Activated CD4-positive, alpha-beta T cell treated with anti-CD3 and anti-CD28 coated beads for 1 hour (primary cell): ENCODE measurements around the gene STMN3.
A peak's percentile ranks its signal among the peaks of the same experiment; 100 is the strongest.
"Not testable (repeated sequence)": the region's sequence is repeated elsewhere in the genome, so short reads cannot be mapped to it uniquely, and the experiment has no call there.

Experiments
- DNase-seq: peaks from one replicate; pipeline ENCODE4 v3.0.0-alpha.2; 2020

Gene STMN3

GRCh38 chr20:63675681-63676368, 22.6 kb upstream of the STMN3 start:
- no peak for DNase-seq

DNA sequence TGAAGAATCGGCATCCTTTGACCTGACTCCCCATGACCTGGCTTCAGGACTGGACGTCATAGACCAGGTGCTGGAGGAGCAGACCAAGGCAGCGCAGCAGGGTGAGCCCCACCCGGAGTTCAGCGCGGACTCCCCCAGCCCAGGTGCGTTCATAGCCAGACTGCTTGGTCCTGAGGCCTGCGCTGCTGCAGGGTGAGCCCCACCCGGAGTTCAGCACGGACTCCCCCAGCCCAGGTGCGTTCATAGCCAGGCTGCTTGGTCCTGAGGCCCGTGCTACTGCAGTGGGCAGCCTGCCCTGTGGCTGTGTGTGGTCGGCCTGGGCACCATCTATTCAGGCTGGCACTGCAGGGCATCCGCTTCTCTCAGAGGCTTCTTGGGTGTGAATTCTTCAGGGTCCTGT, 20.7 kb upstream of the STMN3 start:
- DNase-seq = no peak

- DNase-seq = no peak
Observed at GRCh38 chr20:63672666-63673065, 19.4 kb upstream of the STMN3 start.

DNA sequence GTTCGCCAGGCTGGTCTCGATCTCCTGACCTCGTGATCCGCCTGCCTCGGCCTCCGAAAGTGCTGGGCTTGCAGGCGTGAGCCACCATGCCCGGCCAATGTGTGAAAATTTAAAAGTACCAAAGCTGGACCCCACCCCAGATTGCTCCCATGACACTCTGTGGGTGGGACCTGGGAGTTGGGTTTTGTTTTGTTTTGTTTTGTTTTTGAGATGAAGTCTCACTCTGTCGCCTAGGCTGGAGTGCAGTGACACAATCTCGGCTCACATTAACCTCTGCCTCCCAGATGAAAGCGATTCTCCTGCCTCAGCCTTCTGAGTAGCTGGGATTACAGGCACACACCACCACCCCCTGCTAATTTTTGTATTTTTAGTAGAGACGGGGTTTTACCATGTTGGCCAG, 18.5 kb upstream of the STMN3 start:
- DNase-seq = not testable (repeated sequence)

DNA sequence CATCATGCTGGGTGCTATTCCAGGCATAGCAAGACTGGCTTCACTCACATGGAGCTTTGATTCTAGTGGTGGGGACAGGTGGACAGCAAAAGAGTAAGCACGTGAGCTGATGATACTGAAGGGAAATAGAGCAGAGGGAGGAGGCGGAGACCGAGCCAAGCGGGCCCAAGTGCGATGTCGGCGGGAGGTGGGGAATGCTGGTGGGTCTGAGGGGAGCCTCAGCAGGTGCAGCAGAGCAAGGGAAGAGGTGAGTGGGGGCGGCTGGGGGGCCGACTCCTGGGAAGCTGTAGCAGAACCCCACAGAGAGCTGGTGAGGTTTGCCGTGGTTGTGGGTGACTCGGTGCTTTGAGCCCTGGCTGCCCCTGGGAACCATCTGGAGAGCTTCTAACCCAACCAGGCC, 15.1 kb upstream of the STMN3 start:
- DNase-seq = no peak

GRCh38 chr20:63667858-63668257, 14.6 kb upstream of the STMN3 start:
- no peak for DNase-seq

DNA sequence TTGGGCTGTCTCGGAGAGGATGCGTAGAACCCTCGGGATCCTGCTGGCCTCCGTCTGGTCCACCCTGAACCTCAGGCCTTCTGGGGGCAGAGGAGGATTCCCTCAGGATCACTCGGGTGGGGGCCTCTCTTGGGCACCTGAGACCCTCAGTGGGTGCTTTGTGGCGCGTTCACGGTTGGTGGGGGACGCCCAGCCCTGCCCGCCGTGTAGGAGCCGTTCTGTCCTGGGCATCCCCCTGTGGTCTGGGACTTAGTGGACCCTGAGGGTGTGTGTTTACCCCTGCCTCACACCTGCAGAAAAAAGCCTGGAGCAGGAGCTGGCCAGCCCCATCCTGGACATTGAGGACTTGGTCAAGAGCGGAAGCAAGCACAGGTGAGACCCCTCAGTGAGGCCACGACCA, 12.5 kb upstream of the STMN3 start:
- no peak for DNase-seq

- no peak for DNase-seq
Observed at GRCh38 chr20:63664861-63665594, 11.8 kb upstream of the STMN3 start.

- no peak for DNase-seq
Observed at GRCh38 chr20:63664143-63664851, 11.1 kb upstream of the STMN3 start.

DNA sequence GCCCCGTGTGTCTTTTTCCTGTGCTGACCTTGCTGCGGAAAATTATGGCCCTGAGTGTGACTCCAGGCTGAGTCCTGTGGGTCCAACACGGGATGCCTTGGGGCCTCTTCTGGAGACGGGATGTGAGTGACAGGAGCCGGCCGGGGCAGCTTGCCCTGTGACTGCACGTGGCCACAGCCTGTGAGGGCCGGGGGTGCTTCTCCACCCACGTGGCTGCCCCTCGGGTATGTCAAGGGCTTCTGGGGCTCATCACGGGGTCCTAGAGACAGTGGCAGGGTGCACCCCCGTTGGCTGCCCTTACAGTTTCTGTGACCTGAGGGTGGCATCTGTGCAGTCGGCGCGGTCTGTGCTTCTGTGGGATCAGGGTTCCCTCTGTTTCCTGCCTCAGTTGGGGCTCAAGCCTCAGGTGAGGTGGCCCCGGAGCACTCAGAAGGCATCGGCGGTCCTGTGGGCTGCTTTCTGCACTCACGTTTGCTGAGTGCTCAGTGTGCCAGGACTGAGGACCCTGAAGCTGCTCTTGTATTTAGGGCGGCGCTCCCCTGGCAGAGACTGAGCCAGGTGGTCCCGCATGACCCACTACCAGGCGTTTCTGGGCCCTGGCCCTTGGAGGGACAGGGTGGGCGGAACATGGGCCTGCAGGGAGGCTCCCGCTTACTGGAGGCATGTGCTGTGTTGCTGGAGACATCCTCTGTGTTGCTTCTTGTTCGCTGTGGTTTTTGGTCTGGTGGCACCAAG, 10.3 kb upstream of the STMN3 start:
- no peak for DNase-seq

DNA sequence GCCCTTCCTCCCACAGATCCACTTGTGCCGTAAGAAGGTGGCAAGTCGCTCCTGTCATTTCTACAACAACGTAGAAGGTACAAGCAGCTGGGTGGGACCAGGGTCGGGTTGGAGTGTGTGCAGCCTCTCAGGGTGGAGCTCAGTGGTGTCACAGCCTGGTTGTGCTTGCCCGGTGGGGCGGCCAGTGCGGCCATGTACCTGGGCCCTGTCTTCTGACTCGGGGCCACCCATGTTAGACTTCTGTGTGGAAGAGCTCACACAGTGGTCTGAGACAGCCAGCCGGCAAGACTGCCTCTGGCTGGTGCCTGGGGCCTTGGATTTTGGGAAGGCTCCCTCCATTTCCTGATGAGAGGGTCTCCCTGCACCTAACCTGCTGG, 9.6 kb upstream of the STMN3 start:
- DNase-seq = no peak

- DNase-seq = no peak
Observed at GRCh38 chr20:63661959-63662812, 9.0 kb upstream of the STMN3 start.

- no peak for DNase-seq
Observed at GRCh38 chr20:63661108-63661507, 7.9 kb upstream of the STMN3 start.

GRCh38 chr20:63660622-63661021, 7.4 kb upstream of the STMN3 start:
- no peak for DNase-seq

DNA sequence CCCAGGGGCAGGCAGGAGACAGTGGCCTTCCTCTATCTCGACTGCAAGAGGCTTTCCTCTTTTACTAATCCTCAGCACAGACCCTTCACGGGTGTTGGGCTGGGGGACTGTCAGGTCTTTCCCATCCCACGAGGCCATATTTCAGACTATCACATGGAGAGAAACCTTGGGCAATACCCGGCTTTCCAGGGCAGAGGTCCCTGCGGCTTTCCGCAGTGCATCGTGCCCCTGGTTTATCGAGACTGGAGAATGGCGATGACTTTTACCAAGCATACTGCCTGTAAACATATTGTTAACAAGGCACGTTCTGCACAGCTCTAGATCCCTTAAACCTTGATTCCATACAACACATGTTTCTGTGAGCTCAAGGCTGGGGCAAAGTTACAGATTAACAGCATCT, 7.0 kb upstream of the STMN3 start:
- DNase-seq = not testable (repeated sequence)

GRCh38 chr20:63659370-63659769, 6.1 kb upstream of the STMN3 start:
- no peak for DNase-seq

DNA sequence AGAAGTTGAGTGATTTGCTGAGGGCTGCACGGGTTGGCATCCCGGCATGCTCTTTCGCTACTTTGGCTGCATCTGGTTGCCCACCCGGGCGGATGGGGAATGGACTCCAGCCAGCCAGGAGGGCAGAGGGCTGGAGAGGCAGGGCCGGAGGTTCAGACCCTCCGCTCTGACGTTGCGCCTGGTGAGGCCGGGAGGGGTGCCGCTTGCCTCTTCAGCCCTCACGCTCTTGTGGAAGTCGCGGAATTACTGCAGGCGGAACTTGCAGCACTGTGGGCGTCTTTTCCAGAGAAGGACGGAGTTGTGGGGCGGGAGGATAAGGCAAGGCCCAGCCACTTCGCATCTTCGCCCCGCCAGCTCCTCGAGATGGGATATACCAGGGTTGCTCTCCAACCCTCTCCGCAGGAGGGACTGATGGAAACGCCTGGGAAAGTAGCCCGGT, 5.5 kb upstream of the STMN3 start:
- no peak for DNase-seq

DNA sequence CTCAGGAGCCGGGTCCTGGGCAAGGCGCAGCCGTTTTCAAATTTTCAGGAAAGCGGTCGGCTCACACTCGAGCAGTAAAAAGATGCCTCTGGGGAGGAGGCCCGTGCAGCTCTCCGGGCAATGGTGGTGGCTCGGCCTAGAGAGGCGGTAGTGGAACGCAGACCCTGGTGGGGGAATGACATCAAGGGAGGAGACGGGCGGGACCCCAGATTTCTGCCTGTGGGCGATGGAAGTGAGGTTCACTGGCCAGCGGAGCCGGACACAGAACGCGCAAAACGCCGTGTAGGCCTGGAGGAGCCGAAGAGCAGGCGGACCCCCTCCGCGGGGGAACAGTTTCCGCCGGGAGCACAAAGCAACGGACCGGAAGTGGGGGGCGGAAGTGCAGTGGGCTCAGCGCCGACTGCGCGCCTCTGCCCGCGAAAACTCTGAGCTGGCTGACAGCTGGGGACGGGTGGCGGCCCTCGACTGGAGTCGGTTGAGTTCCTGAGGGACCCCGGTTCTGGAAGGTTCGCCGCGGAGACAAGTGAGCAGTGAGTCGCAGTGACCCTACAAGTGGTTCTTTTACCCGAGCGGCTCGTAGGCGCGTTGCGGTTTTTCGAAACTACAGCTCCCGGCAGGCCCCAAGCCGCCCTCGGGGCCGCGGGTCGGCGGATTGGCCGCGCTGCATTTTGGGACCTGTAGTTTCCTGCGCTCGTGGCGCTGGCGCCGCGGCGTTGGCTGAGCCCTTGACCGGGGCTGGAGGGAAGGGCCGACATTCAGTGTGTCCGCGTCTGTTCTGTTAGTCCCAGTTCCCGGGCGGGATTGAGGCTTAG, 4.9 kb upstream of the STMN3 start, which contains the start of gene RTEL1:
Gene RTEL1 (plus strand): TSS at position 376 of the 812 bp plus-strand sequence. CDS start 1,091 bp downstream, outside the sequence.
- DNase-seq = peak; percentile 83

DNA sequence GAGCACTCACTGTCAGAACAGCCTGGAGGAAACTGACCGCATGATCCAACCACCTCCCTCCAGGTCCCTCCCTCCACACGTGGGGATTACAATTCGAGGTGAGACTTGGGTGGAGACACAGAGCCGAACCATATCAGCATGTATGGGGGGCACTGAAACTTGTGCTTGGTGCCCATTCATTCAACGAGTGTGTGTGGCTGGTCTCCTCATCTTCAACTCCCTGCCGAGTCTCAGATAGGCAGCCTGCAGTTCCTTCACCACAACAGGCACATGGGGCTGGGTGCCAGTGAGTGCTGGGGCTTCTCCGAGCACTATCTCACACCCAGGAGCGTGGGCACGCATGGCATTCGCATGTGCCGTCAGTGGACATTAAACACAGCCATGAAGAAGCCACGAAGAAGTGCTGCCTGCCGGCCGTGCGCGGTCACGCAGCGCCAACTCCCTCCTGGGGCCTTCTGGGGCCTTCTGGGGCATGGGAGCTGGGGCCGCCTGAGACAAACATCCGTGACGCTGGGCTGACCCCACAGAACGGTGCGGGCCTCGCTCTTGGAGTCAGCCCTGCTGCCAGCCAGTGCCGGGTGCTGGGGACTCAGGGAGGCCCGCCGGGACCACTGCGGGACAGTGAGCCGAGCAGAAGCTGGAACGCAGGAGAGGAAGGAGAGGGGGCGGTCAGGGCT, 4.2 kb upstream of the STMN3 start:
- DNase-seq = no peak

- DNase-seq = no peak
Observed at GRCh38 chr20:63656451-63656850, 3.2 kb upstream of the STMN3 start.

- no peak for DNase-seq
Observed at GRCh38 chr20:63655249-63655648, 2.0 kb upstream of the STMN3 start.
